HG02970 (cell line): ENCODE data around the gene NF1.
"Not testable (repeated sequence)": the region's sequence is repeated elsewhere in the genome, so short reads cannot be mapped to it uniquely, and the experiment has no call there.

Experiments
- ATAC-seq: cut with Tn5 transposase; IDR thresholded peaks from one replicate; pipeline ENCODE4 v1.9.1; 2021; ENCODE audit warnings: mild to moderate bottlenecking, moderate library complexity, moderate number of reproducible peaks; ENCODE audit not compliant: unreplicated experiment, low FRiP score

Gene NF1

DNA sequence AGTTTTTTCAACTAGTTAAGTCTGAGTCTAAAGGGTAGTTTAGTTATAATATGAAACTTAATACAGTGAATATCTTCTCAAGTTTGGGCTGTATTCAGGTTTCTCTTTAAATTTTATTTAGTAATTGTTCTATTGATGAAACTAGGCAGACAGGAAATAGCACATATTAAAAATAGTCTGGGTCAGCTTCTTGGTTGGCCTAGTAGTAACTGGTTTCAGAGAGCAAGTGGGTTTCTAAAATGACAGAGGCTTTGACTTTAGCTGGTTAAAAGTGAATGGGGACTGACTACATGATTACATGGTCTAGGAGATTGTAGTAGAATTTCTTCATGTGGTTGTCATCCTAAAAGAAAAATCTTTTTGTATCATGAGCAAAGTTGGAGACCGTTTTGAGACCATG lies 155.5 kb downstream of the NF1 start:
- ATAC-seq: no peak

GRCh38 chr17:31251105-31251969 lies 156.6 kb downstream of the NF1 start:
- ATAC-seq: no peak

DNA sequence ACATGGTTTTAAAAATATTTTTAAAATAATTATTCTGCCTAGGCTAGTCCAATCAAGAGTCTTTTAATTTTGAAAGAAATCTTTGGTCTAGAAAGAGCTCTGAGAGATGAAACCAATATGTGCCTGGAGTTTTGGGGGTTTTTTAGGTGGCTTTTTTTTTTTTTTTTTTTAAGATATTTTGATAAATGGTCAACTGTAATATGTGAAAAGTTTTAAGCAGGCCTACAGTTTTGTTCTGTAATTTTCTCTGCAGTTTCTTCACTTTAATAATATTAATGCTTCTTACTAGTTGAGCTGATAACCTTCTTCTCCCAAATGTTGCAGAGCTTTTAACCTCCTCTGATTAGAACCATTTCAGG lies 157.2 kb downstream of the NF1 start:
- ATAC-seq: no peak

DNA sequence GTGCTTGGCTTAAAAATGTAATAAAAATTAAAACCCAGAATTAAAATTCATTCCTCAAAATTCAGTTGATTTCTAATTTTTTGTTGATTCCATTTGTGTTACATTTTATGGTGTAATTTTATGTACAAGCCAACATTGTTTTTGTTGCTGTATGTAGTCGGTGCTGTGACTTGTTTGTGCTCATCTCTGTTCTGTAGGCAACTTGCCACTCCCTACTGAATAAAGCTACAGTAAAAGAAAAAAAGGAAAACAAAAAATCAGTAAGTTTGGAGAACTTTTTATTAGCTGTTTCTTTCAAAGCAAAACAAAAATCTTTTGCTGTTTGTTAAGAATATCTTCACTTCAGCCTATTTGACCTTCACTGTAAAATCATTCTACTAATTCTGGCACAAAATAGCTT lies 158.0 kb downstream of the NF1 start:
- ATAC-seq: no peak

- no peak for ATAC-seq
Observed at GRCh38 chr17:31254654-31255053, 159.9 kb downstream of the NF1 start.

GRCh38 chr17:31256936-31257335 lies 162.2 kb downstream of the NF1 start:
- ATAC-seq: no peak

DNA sequence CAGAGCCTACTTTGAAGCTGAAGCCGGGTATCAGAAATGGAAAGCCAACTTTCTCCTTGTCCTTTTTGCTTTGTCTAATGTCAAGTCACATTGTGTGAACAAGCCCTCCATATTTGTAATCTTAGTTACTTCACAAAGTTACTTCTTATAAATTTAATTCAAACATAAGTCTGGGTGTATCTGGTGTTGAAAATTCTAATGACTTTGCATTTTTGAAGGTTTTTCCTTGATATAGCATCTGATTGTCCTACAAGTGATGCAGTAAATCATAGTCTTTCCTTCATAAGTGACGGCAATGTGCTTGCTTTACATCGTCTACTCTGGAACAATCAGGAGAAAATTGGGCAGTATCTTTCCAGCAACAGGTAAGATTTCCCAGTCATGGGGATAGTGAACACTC lies 165.4 kb downstream of the NF1 start:
- ATAC-seq: no peak

- ATAC-seq: no peak
Observed at GRCh38 chr17:31261601-31262000, 166.8 kb downstream of the NF1 start.

DNA sequence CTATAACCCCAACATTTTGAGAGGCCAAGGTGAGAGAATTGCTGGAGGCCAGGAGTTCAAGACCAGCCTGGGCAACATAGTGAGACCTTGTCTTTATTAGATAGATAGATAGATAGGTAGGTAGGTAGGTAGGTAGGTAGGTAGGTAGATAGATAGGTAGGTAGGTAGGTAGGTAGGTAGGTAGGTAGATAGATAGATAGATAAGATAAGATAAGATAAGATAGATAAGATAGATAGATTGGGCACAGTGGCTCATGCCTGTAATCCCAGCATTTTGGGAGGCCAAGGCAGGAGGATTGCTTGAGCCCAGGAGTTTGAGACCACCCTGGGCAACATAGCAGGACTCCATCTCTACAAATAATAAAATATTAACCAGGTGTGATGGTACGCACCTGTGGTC lies 168.1 kb downstream of the NF1 start:
- not testable (repeated sequence) for ATAC-seq

DNA sequence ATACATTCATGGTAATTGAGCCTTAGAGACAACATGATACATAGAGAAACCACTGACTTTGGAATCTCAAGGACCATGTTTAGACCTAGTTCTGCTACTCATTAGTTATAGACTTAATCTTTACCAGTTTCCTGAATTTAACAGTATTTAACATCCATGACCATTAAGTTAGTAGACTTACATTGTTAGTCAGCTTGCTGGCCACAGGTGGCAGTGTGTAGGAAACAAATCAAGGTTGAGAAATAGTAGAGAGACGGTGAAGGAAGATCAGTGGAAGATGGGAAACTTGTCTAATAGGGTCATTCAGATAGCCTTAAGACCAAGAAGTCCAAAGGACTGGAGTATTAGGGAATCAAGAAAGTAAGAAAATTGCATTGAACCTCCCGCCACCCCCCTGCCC lies 171.3 kb downstream of the NF1 start:
- ATAC-seq: no peak

GRCh38 chr17:31269036-31269577 lies 174.3 kb downstream of the NF1 start:
- ATAC-seq: no peak

DNA sequence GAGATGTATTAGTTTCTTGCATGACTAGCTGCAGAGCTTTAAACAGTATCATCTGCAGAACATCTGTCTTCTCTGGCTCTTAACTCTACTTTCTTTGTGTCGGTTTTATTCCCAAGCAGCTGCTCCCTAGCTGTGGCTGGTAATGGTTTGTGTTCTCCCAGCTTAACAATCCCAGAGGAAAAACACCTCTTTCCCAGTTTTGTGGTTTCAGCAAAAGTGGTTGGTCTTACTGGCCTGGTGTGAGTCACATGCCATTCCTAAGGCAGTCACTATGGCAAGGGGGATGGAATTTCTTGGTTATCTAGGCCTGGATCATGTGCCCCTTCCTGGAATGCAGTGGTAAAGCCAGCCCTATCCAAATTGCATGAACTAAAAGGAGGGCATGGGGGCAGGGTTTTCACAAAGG lies 174.8 kb downstream of the NF1 start:
- ATAC-seq: no peak

GRCh38 chr17:31272236-31272635 lies 177.5 kb downstream of the NF1 start:
- no peak for ATAC-seq

DNA sequence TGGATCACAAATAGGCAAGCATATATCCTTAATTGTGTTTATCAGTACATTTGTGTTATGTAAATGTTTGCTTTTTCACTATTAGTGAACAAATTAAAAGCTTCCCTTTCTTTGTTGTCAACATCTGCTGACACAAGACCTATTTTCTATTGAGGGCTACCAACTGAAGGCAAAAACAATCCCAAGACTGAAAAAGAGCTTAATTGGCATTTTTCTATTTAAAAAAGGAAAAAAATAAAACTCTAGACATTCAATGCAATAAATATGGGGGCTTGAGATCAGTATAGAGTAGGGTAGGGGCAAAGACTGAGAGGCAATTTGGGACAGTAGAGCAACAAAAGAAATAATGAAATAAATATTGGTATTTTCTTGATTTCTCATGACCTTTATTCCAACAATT lies 178.0 kb downstream of the NF1 start:
- no peak for ATAC-seq

DNA sequence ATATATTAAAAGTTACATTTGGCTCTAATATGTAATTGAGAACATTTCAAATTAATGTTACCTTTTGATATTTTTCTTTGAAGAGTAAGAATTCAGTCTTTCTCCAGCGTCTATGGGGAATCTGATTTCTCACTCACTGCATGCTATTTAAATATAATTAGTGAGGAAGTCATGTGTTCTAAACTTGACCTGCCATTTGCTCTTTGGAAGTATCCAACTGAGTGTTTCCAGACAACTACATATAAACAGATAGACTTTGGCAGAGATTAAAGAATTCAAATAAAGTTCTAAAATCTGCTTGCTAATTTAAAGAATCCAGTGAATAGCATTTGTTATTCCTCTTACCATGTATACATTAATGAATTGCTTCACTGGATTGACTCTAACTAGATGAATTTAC lies 178.7 kb downstream of the NF1 start:
- no peak for ATAC-seq

DNA sequence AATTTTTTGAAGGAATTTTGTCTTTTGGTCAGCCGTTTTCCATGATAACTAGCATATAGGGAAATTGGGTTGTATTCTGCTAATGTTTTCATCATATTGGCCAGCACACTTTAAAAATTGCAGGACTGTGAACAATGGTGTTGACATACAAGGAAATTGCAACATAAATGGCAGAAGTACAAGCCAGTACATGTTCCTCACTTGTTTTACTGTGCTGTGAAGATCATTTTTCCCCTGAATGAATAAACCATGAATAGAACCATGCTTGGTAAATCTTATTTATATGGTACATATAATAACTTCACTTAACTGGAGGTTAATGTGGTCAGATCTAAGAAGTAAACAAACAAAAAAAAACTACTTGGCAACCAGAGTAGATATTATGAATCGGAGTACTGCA lies 179.5 kb downstream of the NF1 start:
- ATAC-seq: no peak

GRCh38 chr17:31275116-31275515 lies 180.3 kb downstream of the NF1 start:
- ATAC-seq: no peak

DNA sequence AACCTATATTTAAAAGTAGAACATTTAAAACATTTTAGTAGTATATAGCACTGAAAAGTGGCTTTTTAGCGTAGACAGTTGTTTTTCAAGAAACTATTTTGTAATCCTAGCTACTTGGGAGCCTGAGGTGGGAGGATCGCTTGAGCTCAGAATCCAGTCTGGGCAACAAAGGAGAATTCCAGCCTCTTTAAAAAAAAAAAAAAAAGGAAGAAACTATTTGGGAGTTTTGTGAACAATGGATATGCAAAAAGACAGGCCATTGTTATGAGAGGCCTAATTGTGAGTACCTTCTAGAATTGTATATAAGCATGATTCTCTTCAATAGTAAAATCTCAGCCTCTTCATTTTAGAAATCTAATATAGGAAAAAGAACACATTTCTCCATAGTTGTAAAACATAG lies 184.6 kb downstream of the NF1 start:
- ATAC-seq: no peak

DNA sequence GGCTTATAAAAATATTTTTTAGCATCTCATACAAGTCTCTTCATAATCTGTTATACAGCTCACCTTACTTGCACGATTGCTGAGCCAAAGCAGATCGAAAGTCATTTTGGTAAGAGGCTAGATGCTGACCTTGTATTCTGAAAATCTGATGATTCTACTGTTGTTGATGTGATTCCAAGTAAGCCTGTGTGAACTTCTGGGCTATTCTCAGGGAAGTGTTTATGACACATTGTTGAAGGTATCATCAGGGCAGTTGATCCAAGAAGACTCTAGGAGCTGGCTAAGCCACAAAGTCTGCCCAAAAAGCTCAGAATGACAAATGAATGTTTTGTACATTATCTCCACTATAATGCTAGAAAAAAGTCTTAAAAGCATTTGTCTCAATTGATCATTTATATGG lies 186.3 kb downstream of the NF1 start:
- no peak for ATAC-seq

DNA sequence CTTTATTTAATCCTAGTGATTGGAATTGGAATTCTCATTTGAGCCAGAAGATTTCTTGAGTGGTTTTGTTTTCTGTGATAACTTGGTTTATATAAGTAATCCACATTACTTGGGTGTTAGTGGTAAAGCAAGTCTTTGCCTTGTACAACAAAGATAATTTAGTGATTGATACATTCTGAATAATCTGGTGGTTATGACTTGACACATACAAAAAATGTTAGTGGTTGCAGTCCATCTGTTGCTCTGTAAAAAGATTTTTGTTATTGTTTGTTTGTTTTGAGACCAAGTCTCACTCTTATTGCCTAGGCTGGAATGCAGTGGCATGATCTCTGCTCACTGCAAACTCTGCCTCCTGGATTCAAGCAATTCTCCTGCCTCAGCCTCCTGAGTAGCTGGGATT lies 189.1 kb downstream of the NF1 start:
- ATAC-seq: no peak

GRCh38 chr17:31286587-31286986 lies 191.8 kb downstream of the NF1 start:
- no peak for ATAC-seq

DNA sequence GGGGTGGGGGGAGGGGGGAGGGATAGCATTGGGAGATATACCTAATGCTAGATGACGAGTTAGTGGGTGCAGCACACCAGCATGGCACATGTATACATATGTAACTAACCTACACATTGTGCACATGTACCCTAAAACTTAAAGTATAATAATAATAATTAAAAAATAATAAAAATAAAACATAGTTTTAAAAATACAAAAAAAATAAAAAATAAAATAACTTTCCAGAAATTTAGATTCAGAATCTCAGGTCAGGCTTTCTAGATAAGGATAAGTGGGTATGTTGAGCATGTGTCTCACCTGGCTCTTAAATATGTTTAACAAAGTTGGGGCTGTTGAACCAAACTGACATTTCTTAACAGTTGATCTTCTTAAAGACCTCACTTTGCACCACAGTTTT lies 193.2 kb downstream of the NF1 start:
- ATAC-seq: not testable (repeated sequence)
